GM19240 (cell line): ENCODE data around the gene DR1.
"Not testable (repeated sequence)": the region's sequence is repeated elsewhere in the genome, so short reads cannot be mapped to it uniquely, and the experiment has no call there.

Experiments used
- DNase-seq: peaks from one replicate; pipeline ENCODE4 v3.0.0; 2011; ENCODE audit warnings: low spot score; ENCODE audit not compliant: insufficient read length

Gene DR1

GRCh38 chr1:93339171-93339697 is 6.5 kb upstream of the DR1 start:
- DNase-seq = no peak

- no peak for DNase-seq
Measured at GRCh38 chr1:93340090-93340489, 5.6 kb upstream of the DR1 start.

- DNase-seq = no peak
Measured at GRCh38 chr1:93344484-93344883, 1.2 kb upstream of the DR1 start.

GRCh38 chr1:93344886-93345632 is 648 bp upstream of the DR1 start:
- DNase-seq = no peak

GRCh38 chr1:93346421-93346993 is 800 bp downstream of the DR1 start:
- no peak for DNase-seq

- no peak for DNase-seq
Measured at GRCh38 chr1:93347334-93347899, 1.7 kb downstream of the DR1 start.

GRCh38 chr1:93348104-93348728 is 2.5 kb downstream of the DR1 start:
- DNase-seq = no peak

- DNase-seq = no peak
Measured at GRCh38 chr1:93349231-93350135, 3.8 kb downstream of the DR1 start.

- no peak for DNase-seq
Measured at GRCh38 chr1:93350322-93350721, 4.6 kb downstream of the DR1 start.

- DNase-seq = no peak
Measured at GRCh38 chr1:93350875-93351274, 5.2 kb downstream of the DR1 start.

- DNase-seq = not testable (repeated sequence)
Measured at GRCh38 chr1:93351346-93351745, 5.6 kb downstream of the DR1 start.

- DNase-seq = no peak
Measured at GRCh38 chr1:93352376-93352775, 6.7 kb downstream of the DR1 start.

- DNase-seq = no peak
Measured at GRCh38 chr1:93353286-93353685, 7.6 kb downstream of the DR1 start.

- DNase-seq = no peak
Measured at GRCh38 chr1:93354749-93355148, 9.0 kb downstream of the DR1 start.

GRCh38 chr1:93357242-93357641 is 11.5 kb downstream of the DR1 start:
- DNase-seq = no peak

GRCh38 chr1:93358293-93358692 is 12.6 kb downstream of the DR1 start:
- DNase-seq = no peak

GRCh38 chr1:93360111-93360510 is 14.4 kb downstream of the DR1 start:
- no peak for DNase-seq

- no peak for DNase-seq
Measured at GRCh38 chr1:93362237-93362636, 16.5 kb downstream of the DR1 start.

GRCh38 chr1:93365813-93366212 is 20.1 kb downstream of the DR1 start:
- no peak for DNase-seq

GRCh38 chr1:93369734-93370133 is 24.0 kb downstream of the DR1 start:
- DNase-seq = no peak
